ENCODE data around the gene EHMT1.
A peak's percentile ranks its signal among the peaks of the same experiment; 100 is the strongest.
"Not testable (repeated sequence)": the region's sequence is repeated elsewhere in the genome, so short reads cannot be mapped to it uniquely, and the experiment has no call there.

Gene EHMT1

DNA sequence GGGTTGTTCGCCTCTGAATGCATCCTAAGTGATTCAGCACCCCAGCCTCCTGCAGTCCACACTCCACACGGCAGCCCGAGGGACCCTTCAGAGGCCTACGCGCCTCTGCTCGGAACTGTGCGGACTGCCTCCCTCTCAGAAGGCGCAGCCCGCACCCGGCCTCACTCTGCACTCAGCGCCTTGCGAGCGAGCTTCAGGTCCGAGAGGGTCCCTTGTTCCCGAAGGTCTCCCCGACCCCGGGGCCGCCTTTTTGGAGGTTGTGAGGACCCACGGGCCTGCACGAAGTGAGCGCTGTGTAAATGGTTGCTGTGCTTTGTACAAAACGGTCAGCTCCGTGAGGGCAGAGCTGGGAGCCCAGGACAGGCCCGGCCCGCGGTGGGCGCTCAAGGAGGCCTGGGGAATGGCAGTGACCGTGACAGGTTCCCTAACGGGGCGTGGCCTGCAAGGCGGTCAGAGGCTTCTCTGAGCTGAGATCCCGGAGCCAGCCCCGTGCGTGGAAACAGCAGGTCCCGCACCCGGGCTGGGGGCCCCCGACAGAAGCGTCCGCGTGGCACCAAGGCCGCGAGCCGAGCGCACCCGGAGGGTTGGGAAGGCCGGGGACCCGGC, 258.1 kb downstream of the EHMT1 start:
- no peak for DNase-seq

GRCh38 chr9:137877506-137878122, 258.8 kb downstream of the EHMT1 start, which contains the start of gene CACNA1B:
CACNA1B (plus strand) TSS chr9:137877782; CDS start chr9:137877934, 152 bp downstream.
- DNase-seq: not testable (repeated sequence)

- DNase-seq: peak; percentile 66
Measured at GRCh38 chr9:137878146-137878941, 259.5 kb downstream of the EHMT1 start.

- DNase-seq: no peak
Measured at GRCh38 chr9:137879052-137879451, 260.2 kb downstream of the EHMT1 start.

- DNase-seq: no peak
Measured at GRCh38 chr9:137879566-137880150, 260.9 kb downstream of the EHMT1 start.

- no peak for DNase-seq
Measured at GRCh38 chr9:137880160-137880975, 261.6 kb downstream of the EHMT1 start.

GRCh38 chr9:137880976-137881530, 262.2 kb downstream of the EHMT1 start:
- DNase-seq: no peak

- no peak for DNase-seq
Measured at GRCh38 chr9:137881591-137882505, 263.0 kb downstream of the EHMT1 start.

DNA sequence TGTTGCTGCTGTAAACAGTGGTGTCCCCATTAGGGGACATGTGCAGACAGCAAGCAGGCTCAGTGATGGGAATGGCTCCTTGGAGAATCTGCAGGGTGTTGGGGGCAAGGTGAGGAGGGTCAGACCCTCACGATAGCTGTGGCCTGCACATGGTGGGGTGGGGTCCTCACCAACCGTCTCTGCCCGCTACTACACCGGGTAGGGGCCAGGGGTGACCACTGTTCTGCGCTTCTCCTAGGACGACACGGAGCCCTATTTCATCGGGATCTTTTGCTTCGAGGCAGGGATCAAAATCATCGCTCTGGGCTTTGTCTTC, 263.7 kb downstream of the EHMT1 start:
- DNase-seq: no peak

DNA sequence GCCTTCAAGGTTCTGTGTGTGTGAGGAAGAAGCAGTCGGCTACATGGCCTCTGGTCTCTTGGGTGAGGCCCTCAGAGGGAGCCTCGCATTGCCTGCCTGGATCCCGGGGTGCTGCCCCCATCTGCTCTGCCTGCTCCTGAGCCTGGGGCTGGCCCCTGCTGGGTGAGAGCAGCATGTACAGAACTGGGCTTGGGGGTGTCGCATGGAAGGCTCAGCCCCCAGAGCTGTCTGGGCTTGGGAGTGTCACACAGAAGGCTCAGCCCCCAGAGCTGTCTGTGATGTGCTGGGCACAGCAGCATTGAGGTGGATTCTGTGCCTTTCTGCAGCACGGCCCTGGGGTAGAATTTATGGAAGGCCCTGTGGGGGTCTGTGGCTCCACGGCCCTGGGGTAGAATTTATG, 265.2 kb downstream of the EHMT1 start:
- DNase-seq: not testable (repeated sequence)

GRCh38 chr9:137884547-137884946, 265.7 kb downstream of the EHMT1 start:
- not testable (repeated sequence) for DNase-seq

DNA sequence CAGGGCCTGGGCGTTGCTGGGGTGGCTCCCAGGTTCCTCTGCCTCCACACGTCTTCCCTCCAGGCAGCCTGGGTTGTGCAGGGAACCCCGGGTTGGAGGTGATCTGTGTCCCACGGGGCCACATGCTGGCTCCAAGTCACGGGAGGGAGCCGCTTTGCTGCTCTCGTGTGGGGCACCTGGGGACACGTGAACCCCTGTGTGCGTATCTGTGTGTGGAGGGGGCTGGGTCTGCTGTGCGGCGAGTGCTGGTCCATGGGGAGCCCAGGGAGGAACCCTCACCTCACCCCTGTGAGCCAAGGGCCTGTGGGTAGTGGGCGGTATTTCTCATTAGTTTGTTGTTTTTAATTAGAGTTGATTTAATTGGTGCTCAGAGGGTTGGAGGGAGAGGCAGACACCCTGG, 266.3 kb downstream of the EHMT1 start:
- DNase-seq: not testable (repeated sequence)
